ENCODE measurements around the gene PCP4L1.
A peak's percentile ranks its signal among the peaks of the same experiment; 100 is the strongest.

PCP4L1 gene

GRCh38 chr1:161285521-161285920 is 27.0 kb downstream of the PCP4L1 start:
- DNase-seq (ENCODE audit: extremely low spot score) = no peak
- TF ChIP-seq CTCF (IDR thresholded peaks at IDR 0.05; ENCODE audit: control extremely low read depth, extremely low read depth, low read depth, missing control alignments) = no peak
- POLR2A ChIA-PET = no interaction called here
- CTCF ChIA-PET = interaction anchor here (1.4 to 1.8 kb wide), 2 partner anchors 10 to 27 kb away, joined by 3 to 5 read pairs; partner anchors contain the start of gene PCP4L1

GRCh38 chr1:161287482-161288054 is 29.0 kb downstream of the PCP4L1 start:
- TF ChIP-seq CTCF (IDR thresholded peaks at IDR 0.05; ENCODE audit: control extremely low read depth, extremely low read depth, low read depth, missing control alignments) = no peak
- DNase-seq (ENCODE audit: extremely low spot score) = no peak
- ChIA-PET POLR2A (no interaction called here), CTCF (interaction anchor here (0.9 to 1.7 kb wide), 5 partner anchors 46 to 79 kb away, joined by 3 to 7 read pairs (median 5); partner anchors contain the start of gene TOMM40L)

- DNase-seq (ENCODE audit: extremely low spot score) = no peak
- POLR2A ChIA-PET = no interaction called here
- TF ChIP-seq CTCF (IDR thresholded peaks at IDR 0.05; ENCODE audit: control extremely low read depth, extremely low read depth, low read depth, missing control alignments) = no peak
- CTCF ChIA-PET = interaction anchor here (0.6 to 7.3 kb wide), 40 partner anchors 8 to 125 kb away, joined by 3 to 119 read pairs (median 5); partner anchors contain the start of genes APOA2, NDUFS2, PCP4L1 and PPOX
Observed at GRCh38 chr1:161290779-161291178, 32.2 kb downstream of the PCP4L1 start.

GRCh38 chr1:161297415-161297814 is 38.9 kb downstream of the PCP4L1 start:
- ChIA-PET POLR2A (no interaction called here), CTCF (interaction anchor here (1.2 kb wide), 1 partner anchor 22 kb away, joined by 3 read pairs; no protein-coding TSS in a partner anchor)
- TF ChIP-seq CTCF (IDR thresholded peaks at IDR 0.05; ENCODE audit: control extremely low read depth, extremely low read depth, low read depth, missing control alignments) = no peak

GRCh38 chr1:161298116-161298515 is 39.6 kb downstream of the PCP4L1 start:
- TF ChIP-seq CTCF (IDR thresholded peaks at IDR 0.05; ENCODE audit: control extremely low read depth, extremely low read depth, low read depth, missing control alignments) = no peak
- ChIA-PET POLR2A (no interaction called here), CTCF (interaction anchor here (1.2 kb wide), 1 partner anchor 22 kb away, joined by 3 read pairs; no protein-coding TSS in a partner anchor)
- peak; percentile 66 for DNase-seq (ENCODE audit: extremely low spot score)

More at GRCh38 chr1:161297415-161297814, 38.9 kb downstream of the PCP4L1 start:
- no peak for DNase-seq (ENCODE audit: extremely low spot score)

- ChIA-PET POLR2A (no interaction called here), CTCF (interaction anchor here (0.9 kb wide), 1 partner anchor 8 kb away, joined by 3 read pairs; no protein-coding TSS in a partner anchor)
- DNase-seq (ENCODE audit: extremely low spot score) = no peak
- no peak for TF ChIP-seq CTCF (IDR thresholded peaks at IDR 0.05; ENCODE audit: control extremely low read depth, extremely low read depth, low read depth, missing control alignments)
Observed at GRCh38 chr1:161299347-161299746, 40.8 kb downstream of the PCP4L1 start.
